HEK293 (cell line): ENCODE measurements around the gene FAM229A.

Experiments used
- CTCF ChIA-PET: fragments of 350-600 bp; formaldehyde crosslinking; extraction: SDS; loops from one replicate; lab custom pipeline; 2021; ENCODE audit warnings: antibody characterized with exemption; lab: Yijun Ruan, JAX
- POLR2A ChIA-PET: fragments of 300-600 bp; formaldehyde crosslinking; extraction: SDS; loops from one replicate; lab custom pipeline; 2020; ENCODE audit warnings: antibody characterized with exemption, inconsistent platforms; lab: Yijun Ruan, JAX
- H3K27ac ChIP-seq: fragments of 200-500 bp; sonication (Bioruptor generic); 2 replicates; pipeline ENCODE4 v1.5.1; 2014; ENCODE audit warnings: low read depth, low read length, control low read depth, inconsistent platforms; ENCODE audit errors: extremely low read depth
- H3K36me3 ChIP-seq, 2 experiments: fragments of 200-500 bp in 1 of 2; sonication (Bioruptor generic) in 1 of 2; 1 replicate in 1 of 2; 2 replicates in 1 of 2; pipeline ENCODE4 v1.5.1; 2014 to 2017; ENCODE audit warnings: inconsistent platforms in 2 of 2, low read length in 2 of 2; ENCODE audit not compliant: control insufficient read depth in 2 of 2, insufficient read depth in 1 of 2
- H3K4me1 ChIP-seq: fragments of 200-500 bp; sonication (Bioruptor generic); 2 replicates; pipeline ENCODE4 v1.5.1; 2014; ENCODE audit warnings: mild to moderate bottlenecking, low read length, inconsistent platforms; ENCODE audit not compliant: control insufficient read depth, insufficient read depth
- H3K4me3 ChIP-seq: 2 replicates; pipeline ENCODE4 v1.5.1; 2011; ENCODE audit warnings: low read depth, mild to moderate bottlenecking, control low read depth, low read length, moderate library complexity
- H3K9me3 ChIP-seq: fragments of 200-500 bp; sonication (Bioruptor generic); 2 replicates; pipeline ENCODE4 v1.5.1; 2014; ENCODE audit warnings: low read depth, low read length, inconsistent platforms; ENCODE audit not compliant: control insufficient read depth, insufficient read depth
- CTCF ChIP-seq: fragments of 450-650 bp; formaldehyde crosslinking; IDR thresholded peaks from 2 replicates; pipeline ENCODE4 v1.5.1; 2016; ENCODE audit warnings: missing biosample characterization, missing genetic modification characterization
- GLIS1 ChIP-seq: fragments of 450-650 bp; formaldehyde crosslinking; IDR thresholded peaks from 2 replicates; pipeline ENCODE4 v1.5.1; 2016; ENCODE audit warnings: missing biosample characterization, missing genetic modification characterization
- IKZF3 ChIP-seq: fragments of 450-650 bp; IDR thresholded peaks from 2 replicates; pipeline ENCODE4 v1.5.0; 2018; ENCODE audit warnings: missing biosample characterization, mild to moderate bottlenecking, missing genetic modification characterization, moderate library complexity
- KLF1 ChIP-seq: fragments of 450-650 bp; formaldehyde crosslinking; IDR thresholded peaks from 2 replicates; pipeline ENCODE4 v1.5.1; 2016; ENCODE audit warnings: missing biosample characterization, missing genetic modification characterization
- KLF8 ChIP-seq: fragments of 450-650 bp; formaldehyde crosslinking; IDR thresholded peaks from 2 replicates; pipeline ENCODE4 v1.5.1; 2016; ENCODE audit warnings: missing biosample characterization, missing genetic modification characterization
- MZF1 ChIP-seq: fragments of 450-650 bp; formaldehyde crosslinking; IDR thresholded peaks from 2 replicates; pipeline ENCODE4 v1.5.1; 2017; ENCODE audit warnings: missing biosample characterization, missing genetic modification characterization, borderline replicate concordance
- PBX3 ChIP-seq: sonication (generic); formaldehyde crosslinking; IDR thresholded peaks from 2 replicates; pipeline ENCODE4 v1.8.1; 2022; ENCODE audit warnings: mild to moderate bottlenecking, moderate library complexity, missing genetic modification reagents
- RBAK ChIP-seq: fragments of 450-650 bp; formaldehyde crosslinking; IDR thresholded peaks from 2 replicates; pipeline ENCODE4 v1.5.1; 2016; ENCODE audit warnings: missing biosample characterization, missing genetic modification characterization
- SP3 ChIP-seq: fragments of 450-650 bp; formaldehyde crosslinking; IDR thresholded peaks from 2 replicates; pipeline ENCODE4 v1.5.1; 2016; ENCODE audit warnings: missing biosample characterization, missing genetic modification characterization
- ZBTB17 ChIP-seq: fragments of 450-650 bp; formaldehyde crosslinking; IDR thresholded peaks from 2 replicates; pipeline ENCODE4 v1.5.1; 2016; ENCODE audit warnings: missing biosample characterization, missing genetic modification characterization
- ZBTB20 ChIP-seq: fragments of 450-650 bp; formaldehyde crosslinking; IDR thresholded peaks from 2 replicates; pipeline ENCODE4 v1.5.1; 2016; ENCODE audit warnings: missing biosample characterization, missing genetic modification characterization
- ZBTB21 ChIP-seq: fragments of 450-650 bp; formaldehyde crosslinking; IDR thresholded peaks from 2 replicates; pipeline ENCODE4 v1.5.1; 2017; ENCODE audit warnings: missing biosample characterization, missing genetic modification characterization
- ZBTB44 ChIP-seq: fragments of 450-650 bp; IDR thresholded peaks from 2 replicates; pipeline ENCODE4 v1.5.1; 2018; ENCODE audit warnings: missing biosample characterization, mild to moderate bottlenecking, missing genetic modification characterization
- ZBTB8A ChIP-seq: fragments of 450-650 bp; formaldehyde crosslinking; IDR thresholded peaks from 2 replicates; pipeline ENCODE4 v1.5.1; 2016; ENCODE audit warnings: missing biosample characterization, missing genetic modification characterization
- ZNF132 ChIP-seq: fragments of 450-650 bp; formaldehyde crosslinking; IDR thresholded peaks from 2 replicates; pipeline ENCODE4 v1.5.1; 2017; ENCODE audit warnings: missing biosample characterization, missing genetic modification characterization, borderline replicate concordance
- ZNF18 ChIP-seq: fragments of 450-650 bp; formaldehyde crosslinking; IDR thresholded peaks from 2 replicates; pipeline ENCODE4 v1.5.1; 2016; ENCODE audit warnings: missing biosample characterization, missing genetic modification characterization
- ZNF2 ChIP-seq: fragments of 450-650 bp; formaldehyde crosslinking; IDR thresholded peaks from 2 replicates; pipeline ENCODE4 v1.5.1; 2016; ENCODE audit warnings: missing biosample characterization, missing genetic modification characterization
- ZNF248 ChIP-seq: fragments of 450-650 bp; formaldehyde crosslinking; IDR thresholded peaks from 2 replicates; pipeline ENCODE4 v1.5.1; 2017; ENCODE audit warnings: missing biosample characterization, missing genetic modification characterization
- ZNF280D ChIP-seq: fragments of 450-650 bp; formaldehyde crosslinking; IDR thresholded peaks from 2 replicates; pipeline ENCODE4 v1.5.1; 2016; ENCODE audit warnings: missing biosample characterization, missing genetic modification characterization
- ZNF292 ChIP-seq: fragments of 450-650 bp; formaldehyde crosslinking; IDR thresholded peaks from 2 replicates; pipeline ENCODE4 v1.5.1; 2016; ENCODE audit warnings: low read depth, missing biosample characterization, missing genetic modification characterization, borderline replicate concordance
- ZNF335 ChIP-seq: fragments of 450-650 bp; formaldehyde crosslinking; conservative IDR thresholded peaks from 2 replicates; pipeline ENCODE4 v1.5.1; 2016; ENCODE audit warnings: missing biosample characterization, missing genetic modification characterization
- ZNF366 ChIP-seq: fragments of 450-650 bp; formaldehyde crosslinking; conservative IDR thresholded peaks from 2 replicates; pipeline ENCODE4 v1.5.1; 2016; ENCODE audit warnings: missing biosample characterization, missing genetic modification characterization
- ZNF37A ChIP-seq: fragments of 450-650 bp; IDR thresholded peaks from 2 replicates; pipeline ENCODE4 v1.5.1; 2018; ENCODE audit warnings: missing biosample characterization, missing genetic modification characterization
- ZNF654 ChIP-seq: fragments of 450-650 bp; formaldehyde crosslinking; IDR thresholded peaks from 2 replicates; pipeline ENCODE4 v1.5.1; 2016; ENCODE audit warnings: low read depth, missing biosample characterization, missing genetic modification characterization
- ZNF660 ChIP-seq: fragments of 450-650 bp; IDR thresholded peaks from 2 replicates; pipeline ENCODE4 v1.5.1; 2018; ENCODE audit warnings: missing biosample characterization, mild to moderate bottlenecking, missing genetic modification characterization
- ZNF707 ChIP-seq: fragments of 450-650 bp; formaldehyde crosslinking; IDR thresholded peaks from 2 replicates; pipeline ENCODE4 v1.5.1; 2016; ENCODE audit warnings: missing biosample characterization, missing genetic modification characterization

The FAM229A gene

GRCh38 chr1:32400876-32401631 is 38.8 kb upstream of the FAM229A start:
- TF ChIP-seq ZBTB20 (tag by site-specific recombination) (peak; percentile 84), ZNF18 (tag by site-specific recombination) (no peak), ZBTB8A (tag by site-specific recombination) (peak; percentile 40), GLIS1 (tag by site-specific recombination) (0 out of 2 replicates have a peak, but pooled peaks have one; percentile 19), ZBTB44 (tag by site-specific recombination) (0 out of 2 replicates have a peak, but pooled peaks have one; percentile 20), KLF1 (peak; percentile 29; the same call in 1 of the 2 replicates), RBAK (tag by site-specific recombination) (no peak), ZNF292 (tag by site-specific recombination) (no peak), ZNF335 (tag by site-specific recombination) (peak; percentile 97), MZF1 (no peak), ZNF654 (tag by site-specific recombination) (peak; percentile 93), ZNF707 (tag by site-specific recombination) (no peak), ZNF37A (tag by site-specific recombination) (peak; percentile 54), ZNF2 (peak; percentile 81; the same call in 1 of the 2 replicates), CTCF (tag by site-specific recombination) (peak; percentile 81), IKZF3 (peak; percentile 87), ZNF660 (tag by site-specific recombination) (0 out of 2 replicates have a peak, but pooled peaks have one; percentile 54), ZBTB17 (tag by site-specific recombination) (peak; percentile 51), PBX3 (CRISPR knock-in tag) (no peak)
- Histone ChIP-seq H3K9me3 (no peaks in the 10 kb centered on the region), H3K4me1 (no peaks in the 10 kb centered on the region), H3K4me3 (no peak overlapping the region), H3K27ac (no peak overlapping the region), H3K36me3 (no peaks in the 10 kb centered on the region)
- ChIA-PET CTCF (interaction anchor here (0.5 to 5.6 kb wide), 33 partner anchors 11 to 1213 kb away, joined by 3 to 105 read pairs (median 3); no protein-coding TSS in a partner anchor), POLR2A (interaction anchor here (0.5 to 1.2 kb wide), 6 partner anchors 24 to 211 kb away, joined by 3 to 6 read pairs (median 3); partner anchors contain the start of gene MARCKSL1)

GRCh38 chr1:32399843-32400242 is 37.6 kb upstream of the FAM229A start:
- no peaks in the 10 kb centered on the region for H3K9me3 ChIP-seq
- no peaks in the 10 kb centered on the region for H3K4me1 ChIP-seq
- no peak overlapping the region for H3K27ac ChIP-seq
- ChIA-PET CTCF (interaction anchor here (0.6 to 5.6 kb wide), 11 partner anchors 14 to 687 kb away, joined by 3 to 105 read pairs (median 4); no protein-coding TSS in a partner anchor), POLR2A (no interaction called here)
- H3K36me3 ChIP-seq = no peaks in the 10 kb centered on the region
- H3K4me3 ChIP-seq = no peak overlapping the region
- TF ChIP-seq SP3 (tag by site-specific recombination) (no peak), KLF8 (no peak), ZNF280D (tag by site-specific recombination) (no peak), ZNF366 (tag by site-specific recombination) (no peak), GLIS1 (tag by site-specific recombination) (no peak), ZNF248 (no peak), ZBTB21 (tag by site-specific recombination) (no peak), ZNF132 (no peak)
